MM.1S (cell line): ENCODE results near the gene PPP1R12C.

Experiments used
- DNase-seq: peaks from one replicate; pipeline ENCODE4 v3.0.0-alpha.2; 2015
- H2AFZ ChIP-seq: fragments of 300-600 bp; sonication (generic); 2 replicates; pipeline ENCODE4 v1.6.0; 2016; ENCODE audit warnings: antibody characterized with exemption, low read length
- H3F3A ChIP-seq: fragments of 300-600 bp; sonication (generic); 2 replicates; pipeline ENCODE4 v1.6.1; 2016; ENCODE audit warnings: mild to moderate bottlenecking, antibody characterized with exemption, low read length, moderate library complexity, mixed read lengths; ENCODE audit not compliant: insufficient read depth
- H3K27ac ChIP-seq: fragments of 300-600 bp; sonication (generic); 2 replicates; pipeline ENCODE4 v1.5.1; 2016; ENCODE audit warnings: mild to moderate bottlenecking, low read length
- H3K27me3 ChIP-seq: fragments of 300-600 bp; sonication (generic); replicated peaks from 2 replicates; pipeline ENCODE4 v1.6.0; 2016; ENCODE audit warnings: low read length; ENCODE audit not compliant: insufficient read depth
- H3K36me3 ChIP-seq: fragments of 300-600 bp; sonication (generic); replicated peaks from 2 replicates; pipeline ENCODE4 v1.6.1; 2016; ENCODE audit warnings: mild to moderate bottlenecking, low read length, mixed read lengths; ENCODE audit not compliant: insufficient read depth
- H3K4me1 ChIP-seq: fragments of 300-600 bp; sonication (generic); 2 replicates; pipeline ENCODE4 v1.6.1; 2016; ENCODE audit warnings: low read length, mixed read lengths
- H3K4me2 ChIP-seq: fragments of 300-600 bp; sonication (generic); 2 replicates; pipeline ENCODE4 v1.6.0; 2016; ENCODE audit warnings: low read depth, low read length
- H3K4me3 ChIP-seq: fragments of 300-600 bp; sonication (generic); 2 replicates; pipeline ENCODE4 v1.5.1; 2016; ENCODE audit warnings: low read length, mixed read lengths
- H3K79me2 ChIP-seq: fragments of 300-600 bp; sonication (generic); 2 replicates; pipeline ENCODE4 v1.6.1; 2016; ENCODE audit warnings: mixed run types, low read length, mixed read lengths
- H3K9ac ChIP-seq: fragments of 300-600 bp; sonication (generic); 2 replicates; pipeline ENCODE4 v1.6.1; 2016; ENCODE audit warnings: low read length, mixed read lengths
- H3K9me2 ChIP-seq: fragments of 300-600 bp; sonication (generic); replicated peaks from 2 replicates; pipeline ENCODE4 v1.6.1; 2016; ENCODE audit warnings: mild to moderate bottlenecking, low read length, mixed read lengths; ENCODE audit not compliant: insufficient read depth
- H3K9me3 ChIP-seq: fragments of 300-600 bp; sonication (generic); replicated peaks from 2 replicates; pipeline ENCODE4 v1.6.1; 2016; ENCODE audit warnings: mild to moderate bottlenecking, low read length, mixed read lengths; ENCODE audit not compliant: insufficient read depth
- H4K20me1 ChIP-seq: fragments of 300-600 bp; sonication (generic); 2 replicates; pipeline ENCODE4 v1.6.1; 2016; ENCODE audit warnings: mild to moderate bottlenecking, low read length, moderate library complexity, mixed read lengths; ENCODE audit not compliant: insufficient read depth
- CTCF ChIP-seq: fragments of 300-600 bp; sonication (generic); IDR thresholded peaks from 2 replicates; pipeline ENCODE4 v1.5.1; 2016; ENCODE audit warnings: antibody characterized with exemption, low read length, mixed read lengths
- EZH2 ChIP-seq: fragments of 300-600 bp; sonication (generic); optimal IDR thresholded peaks from 2 replicates; pipeline ENCODE3; 2017; ENCODE audit warnings: low read depth, mild to moderate bottlenecking, antibody characterized with exemption, low read length, mixed read lengths
- EZH2phosphoT487 ChIP-seq: fragments of 300-600 bp; sonication (generic); IDR thresholded peaks from 2 replicates; pipeline ENCODE4 v1.6.1; 2018; ENCODE audit warnings: antibody characterized with exemption, low read length

Gene PPP1R12C

GRCh38 chr19:55088021-55088451, 29.4 kb downstream of the PPP1R12C start:
- no peaks in the 10 kb centered on the region for H3F3A ChIP-seq

GRCh38 chr19:55087542-55087901, 29.9 kb downstream of the PPP1R12C start:
- H3K27ac ChIP-seq = no peak overlapping the region
- no peak overlapping the region for H3K4me3 ChIP-seq
- H3K4me2 ChIP-seq = peak overlapping the region; percentile 27; the same call in 1 of the 2 replicates
- H3K36me3 ChIP-seq = no peaks in the 10 kb centered on the region
- H4K20me1 ChIP-seq = no peaks in the 10 kb centered on the region
- H3K79me2 ChIP-seq = no peaks in the 10 kb centered on the region
- no peak overlapping the region for H3K9ac ChIP-seq
- H3K9me2 ChIP-seq = no peaks in the 10 kb centered on the region
- no peak for DNase-seq
- H3K4me1 ChIP-seq = no peaks in the 10 kb centered on the region
- TF ChIP-seq EZH2 (no peak), CTCF (no peak), EZH2phosphoT487 (no peak)
- no peak overlapping the region for H2AFZ ChIP-seq
- H3K27me3 ChIP-seq = peaks cover 37% of the 10 kb centered on the region
- H3K9me3 ChIP-seq = no peaks in the 10 kb centered on the region
- H3F3A ChIP-seq = no peaks in the 10 kb centered on the region

More at GRCh38 chr19:55088021-55088451, 29.4 kb downstream of the PPP1R12C start:
- Histone ChIP-seq H3K4me2 (no peak overlapping the region), H3K27ac (no peak overlapping the region), H3K9ac (no peak overlapping the region), H4K20me1 (no peaks in the 10 kb centered on the region), H3K36me3 (no peaks in the 10 kb centered on the region), H3K27me3 (peaks cover 34% of the 10 kb centered on the region), H3K4me1 (no peaks in the 10 kb centered on the region), H3K79me2 (no peaks in the 10 kb centered on the region), H3K4me3 (no peak overlapping the region), H3K9me2 (no peaks in the 10 kb centered on the region), H3K9me3 (no peaks in the 10 kb centered on the region), H2AFZ (no peak overlapping the region)
- TF ChIP-seq CTCF (no peak), EZH2 (no peak), EZH2phosphoT487 (no peak)
- no peak for DNase-seq

- Histone ChIP-seq H3K4me2 (peak overlapping the region; percentile 27; the same call in 1 of the 2 replicates), H3K9ac (no peak overlapping the region), H3K9me2 (no peaks in the 10 kb centered on the region), H3K4me1 (no peaks in the 10 kb centered on the region), H2AFZ (no peak overlapping the region), H3K27me3 (peaks cover 37% of the 10 kb centered on the region), H3K9me3 (no peaks in the 10 kb centered on the region), H3K4me3 (no peak overlapping the region), H3K36me3 (no peaks in the 10 kb centered on the region), H3K27ac (no peak overlapping the region), H4K20me1 (no peaks in the 10 kb centered on the region), H3K79me2 (no peaks in the 10 kb centered on the region), H3F3A (no peaks in the 10 kb centered on the region)
- TF ChIP-seq CTCF = no peak
- no peak for TF ChIP-seq EZH2phosphoT487
- TF ChIP-seq EZH2 = no peak
- DNase-seq = no peak
These were observed 30.5 kb downstream of the PPP1R12C start for GRCh38 chr19:55086730-55087541.
